ENCODE measurements around the gene HEPN1.
A peak's percentile ranks its signal among the peaks of the same experiment; 100 is the strongest.

Gene HEPN1

GRCh38 chr11:124902616-124903015 lies 16.4 kb upstream of the HEPN1 start:
- no peak for DNase-seq

GRCh38 chr11:124915541-124916369 lies 3.3 kb upstream of the HEPN1 start:
- no peak for DNase-seq

- DNase-seq = no peak
These were observed 2.7 kb upstream of the HEPN1 start for GRCh38 chr11:124916370-124916710.

- no peak for DNase-seq
These were observed 1.9 kb upstream of the HEPN1 start for GRCh38 chr11:124917115-124917637.

- no peak for DNase-seq
These were observed 848 bp downstream of the HEPN1 start for GRCh38 chr11:124919898-124920297.

- no peak for DNase-seq
These were observed 1.3 kb downstream of the HEPN1 start for GRCh38 chr11:124920356-124920755.

GRCh38 chr11:124920870-124921609 lies 2.0 kb downstream of the HEPN1 start:
- peak; percentile 84 for DNase-seq

GRCh38 chr11:124922831-124923230 lies 3.8 kb downstream of the HEPN1 start:
- DNase-seq = no peak

- no peak for DNase-seq
These were observed 4.2 kb downstream of the HEPN1 start for GRCh38 chr11:124923296-124923695.

- no peak for DNase-seq
These were observed 10.1 kb downstream of the HEPN1 start for GRCh38 chr11:124928942-124929665.

GRCh38 chr11:124930799-124931198 lies 11.7 kb downstream of the HEPN1 start:
- DNase-seq = no peak

GRCh38 chr11:124934862-124935547 lies 16.0 kb downstream of the HEPN1 start:
- no peak for DNase-seq

GRCh38 chr11:124935548-124936514 lies 16.8 kb downstream of the HEPN1 start, which contains the start of gene HEPACAM:
HEPACAM (minus strand) TSS chr11:124936047; CDS start chr11:124936006, 41 bp downstream.
- no peak for DNase-seq

GRCh38 chr11:124937336-124937935 lies 18.4 kb downstream of the HEPN1 start:
- DNase-seq = no peak

GRCh38 chr11:124938206-124938765 lies 19.2 kb downstream of the HEPN1 start:
- no peak for DNase-seq

GRCh38 chr11:124938970-124939369 lies 19.9 kb downstream of the HEPN1 start:
- DNase-seq = no peak

GRCh38 chr11:124941703-124942102 lies 22.7 kb downstream of the HEPN1 start:
- DNase-seq = no peak

GRCh38 chr11:124942466-124943253 lies 23.6 kb downstream of the HEPN1 start:
- no peak for DNase-seq

GRCh38 chr11:124943254-124943616 lies 24.2 kb downstream of the HEPN1 start:
- DNase-seq = no peak

- DNase-seq = no peak
These were observed 24.7 kb downstream of the HEPN1 start for GRCh38 chr11:124943741-124944140.
